GM12801 (cell line): ENCODE data around the gene KRT10.

Experiments
- TF ChIP-seq, protein P1 (sequence below): IDR thresholded peaks from one replicate; pipeline ENCODE4 v1.5.1; 2011; ENCODE audit warnings: control low read depth; ENCODE audit not compliant: insufficient read length; ENCODE audit errors: extremely low read depth

Gene KRT10

DNA sequence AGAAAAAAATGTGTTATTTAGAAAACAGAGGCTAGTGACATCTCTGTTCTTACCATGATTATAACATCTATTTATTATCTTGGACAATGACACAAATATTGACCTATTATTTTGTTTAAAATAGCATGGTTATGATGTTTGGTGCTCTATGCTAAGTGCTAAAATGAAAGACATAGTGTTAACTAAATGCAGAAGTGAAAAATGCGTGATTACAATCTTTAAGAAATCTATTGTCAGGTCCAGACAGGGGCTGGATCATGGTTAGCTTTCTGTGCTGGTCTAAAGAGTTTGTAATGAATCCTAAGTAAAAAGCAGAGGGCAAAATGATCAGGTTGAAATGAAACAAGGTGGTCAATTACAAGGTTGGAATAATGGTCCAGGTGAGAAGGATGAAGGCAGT is 22.0 kb downstream of the KRT10 start:
- TF ChIP-seq, protein P1, sequence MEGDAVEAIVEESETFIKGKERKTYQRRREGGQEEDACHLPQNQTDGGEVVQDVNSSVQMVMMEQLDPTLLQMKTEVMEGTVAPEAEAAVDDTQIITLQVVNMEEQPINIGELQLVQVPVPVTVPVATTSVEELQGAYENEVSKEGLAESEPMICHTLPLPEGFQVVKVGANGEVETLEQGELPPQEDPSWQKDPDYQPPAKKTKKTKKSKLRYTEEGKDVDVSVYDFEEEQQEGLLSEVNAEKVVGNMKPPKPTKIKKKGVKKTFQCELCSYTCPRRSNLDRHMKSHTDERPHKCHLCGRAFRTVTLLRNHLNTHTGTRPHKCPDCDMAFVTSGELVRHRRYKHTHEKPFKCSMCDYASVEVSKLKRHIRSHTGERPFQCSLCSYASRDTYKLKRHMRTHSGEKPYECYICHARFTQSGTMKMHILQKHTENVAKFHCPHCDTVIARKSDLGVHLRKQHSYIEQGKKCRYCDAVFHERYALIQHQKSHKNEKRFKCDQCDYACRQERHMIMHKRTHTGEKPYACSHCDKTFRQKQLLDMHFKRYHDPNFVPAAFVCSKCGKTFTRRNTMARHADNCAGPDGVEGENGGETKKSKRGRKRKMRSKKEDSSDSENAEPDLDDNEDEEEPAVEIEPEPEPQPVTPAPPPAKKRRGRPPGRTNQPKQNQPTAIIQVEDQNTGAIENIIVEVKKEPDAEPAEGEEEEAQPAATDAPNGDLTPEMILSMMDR = no peak

DNA sequence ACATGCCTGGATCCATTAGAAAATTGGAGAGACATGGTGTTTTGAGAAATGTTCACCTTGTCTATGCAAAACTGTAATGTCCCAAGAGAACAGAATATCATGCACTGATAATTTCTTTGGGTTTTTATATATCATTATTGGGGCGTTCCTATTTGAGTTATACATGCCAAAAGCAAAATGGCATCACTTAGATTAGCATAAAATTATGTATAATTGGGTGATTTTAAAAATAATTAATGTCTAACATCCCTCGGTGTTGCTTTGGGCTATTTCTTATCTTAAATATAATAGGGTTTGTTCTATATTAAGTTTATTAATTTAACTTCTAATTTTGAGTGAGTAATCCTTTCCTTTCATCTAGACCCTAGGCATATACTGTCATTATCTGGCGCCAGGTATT is 22.6 kb downstream of the KRT10 start, which contains the start of gene KRT28:
TSS of gene KRT28 (minus strand) at position 101 of the 400 bp plus-strand sequence. CDS start at position 35, 66 bp downstream.
- TF ChIP-seq, protein P1 = no peak

DNA sequence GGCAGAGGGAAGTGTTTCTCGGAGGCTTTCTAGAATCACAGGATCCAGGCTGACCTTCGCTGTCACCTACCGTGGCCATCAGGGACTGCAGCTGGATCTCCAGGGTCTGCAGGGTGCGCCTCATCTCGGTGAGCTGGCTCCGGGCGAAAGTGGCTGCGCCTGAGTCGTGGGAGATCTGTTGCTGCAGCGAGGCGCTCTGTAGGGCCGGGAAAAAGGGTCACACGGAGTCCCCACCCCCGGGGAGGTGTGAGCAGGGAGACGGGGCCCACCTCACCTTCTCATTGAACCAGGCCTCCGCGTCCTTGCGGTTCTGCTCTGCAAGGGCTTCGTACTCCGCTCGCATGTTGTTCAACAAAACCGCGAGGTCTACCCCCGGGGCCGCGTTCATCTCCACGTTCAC is 25.6 kb downstream of the KRT10 start:
- TF ChIP-seq, protein P1 = no peak

DNA sequence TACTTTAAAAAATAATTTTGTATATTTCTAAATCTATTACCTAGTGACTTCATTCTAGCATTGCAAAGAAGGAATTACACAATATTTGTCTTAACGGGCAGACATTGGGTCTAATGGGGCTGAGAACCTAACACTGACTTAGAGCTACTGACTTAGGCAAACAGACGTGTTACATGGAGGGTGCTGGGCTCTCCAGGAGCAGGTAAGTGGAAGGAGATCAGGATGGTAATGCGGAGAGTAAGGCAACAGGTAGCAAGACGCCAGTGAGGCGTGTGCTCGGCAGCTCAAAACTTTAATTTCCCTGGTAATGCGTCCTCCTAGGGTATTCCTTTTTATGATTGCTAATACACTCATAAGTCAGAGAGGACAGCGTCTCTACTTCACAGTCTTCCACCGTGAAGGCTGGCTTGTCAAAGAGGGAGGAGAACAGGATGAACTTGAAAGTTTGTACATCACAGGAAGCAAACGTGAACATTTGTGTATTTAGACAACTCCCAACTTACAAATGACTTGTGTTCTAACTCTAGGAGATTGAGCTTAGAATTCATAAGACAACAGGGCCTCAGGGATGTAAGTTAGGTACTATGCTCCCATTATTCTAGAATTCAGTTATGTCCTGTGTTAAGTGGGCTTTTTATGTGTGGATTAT is 27.3 kb downstream of the KRT10 start:
- TF ChIP-seq, protein P1 = no peak

DNA sequence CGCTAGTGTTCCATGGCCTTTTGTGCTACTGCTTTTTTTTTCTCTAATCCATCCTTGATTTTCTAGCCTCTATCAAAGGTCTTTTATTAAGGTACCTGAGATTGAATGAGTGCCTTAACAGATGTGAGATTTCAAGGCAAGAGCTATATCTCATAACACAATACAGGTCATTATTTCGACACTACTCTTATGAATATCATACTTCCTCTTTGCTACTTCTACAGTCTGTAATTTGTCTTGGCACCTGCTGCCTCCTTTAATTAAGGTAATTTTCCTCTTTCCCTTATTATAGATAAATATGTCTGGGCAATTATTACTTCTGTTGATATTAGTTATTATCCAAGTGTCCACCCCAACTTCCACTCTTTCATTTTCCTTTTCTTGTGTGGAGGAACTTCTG is 27.9 kb downstream of the KRT10 start:
- TF ChIP-seq, protein P1 = no peak

DNA sequence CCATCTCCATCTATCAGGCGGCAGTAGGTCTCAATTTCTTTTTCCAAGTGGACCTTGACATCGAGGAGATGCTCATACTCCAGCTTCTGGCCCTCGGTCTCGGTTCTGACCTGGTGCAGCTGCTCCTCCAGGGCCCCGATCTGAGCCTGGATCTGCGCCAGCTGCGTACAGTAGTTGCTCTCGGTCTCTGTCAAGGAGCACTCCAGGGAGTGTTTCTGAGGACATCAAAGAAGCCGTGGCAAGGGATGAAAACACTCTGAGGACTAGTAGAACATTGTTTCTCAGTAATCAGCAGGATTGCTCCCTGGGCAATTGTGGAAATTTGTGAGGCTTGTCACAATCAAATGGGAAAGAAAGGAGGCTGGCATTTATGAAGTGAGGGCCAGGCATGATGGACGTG is 28.6 kb downstream of the KRT10 start:
- TF ChIP-seq, protein P1 = no peak

DNA sequence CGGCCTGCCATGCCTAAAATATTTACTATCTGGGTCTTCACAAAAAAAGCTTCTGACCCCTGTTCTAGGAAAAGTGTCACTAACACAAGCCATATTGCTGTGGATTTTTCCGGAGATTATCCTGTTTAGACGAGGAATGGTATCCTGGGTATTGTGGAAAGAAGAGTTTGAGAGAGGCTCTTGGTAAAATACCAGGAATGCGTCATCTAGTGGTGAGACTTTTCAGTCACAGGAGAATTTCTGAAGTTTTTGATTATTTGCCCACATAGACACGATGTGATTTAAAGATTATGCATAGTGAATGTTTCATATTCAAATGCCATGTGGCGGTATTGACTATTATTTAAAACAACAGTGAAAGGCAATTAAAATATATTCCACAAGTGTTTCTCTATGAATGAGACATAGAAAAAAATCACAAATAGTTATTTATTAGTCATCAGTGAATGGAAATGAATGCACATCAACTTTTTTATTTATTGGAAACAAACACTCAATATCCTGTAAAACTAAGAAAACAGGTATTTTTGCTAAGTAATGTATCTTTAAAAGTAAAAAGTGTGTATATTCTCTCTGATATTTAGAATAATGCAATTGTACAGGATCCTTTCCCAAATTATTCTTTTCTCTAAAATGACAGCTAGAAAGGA is 30.5 kb downstream of the KRT10 start:
- TF ChIP-seq, protein P1 = no peak
